HCT116 (cell line): ENCODE measurements around the gene PPP2R5C. TPM values are rescaled to one million over a fixed set of nuclear protein-coding genes. Genes with fewer than 3 reads are reported as not detected.

ENCODE experiments used
- ATAC-seq: fragments of 200-7000 bp; cut with Tn5 transposase; 2 replicates; pipeline ENCODE4 v1.9.1; 2020; ENCODE audit warnings: mild to moderate bottlenecking, moderate library complexity
- BruUV-seq: library from RNA; stranded (reverse); fragments of 400-500 nt; replicated peaks from 2 replicates; lab custom pipeline; 2021; lab: Mats Ljungman, UMichigan
- CTCF ChIA-PET: fragments of 300-600 bp; sonication (Branson Sonifier 250); formaldehyde crosslinking; loops from one replicate; lab custom pipeline; 2021; ENCODE audit warnings: antibody characterized with exemption; lab: Charles Lee
- POLR2A ChIA-PET: fragments of 300-600, 350-600 bp; sonication (Branson Sonifier 250); formaldehyde crosslinking; loops from one replicate; lab custom pipeline; 2021; ENCODE audit warnings: antibody characterized with exemption; lab: Charles Lee
- RAD21 ChIA-PET, 2 experiments: fragments of 300-600 bp; sonication (Branson Sonifier 250); formaldehyde crosslinking; loops; one replicate each; lab custom pipeline; 2023; ENCODE audit warnings: low total read pairs in 2 of 2; ENCODE audit not compliant: uncharacterized antibody in 2 of 2, unreplicated experiment in 2 of 2, low non-redundant PET in 1 of 2; lab: Charles Lee
- DNase-seq: peaks from one replicate; pipeline ENCODE4 v3.0.0-alpha.2; 2010; ENCODE audit warnings: low read depth, low spot score
- H2AFZ ChIP-seq: fragments of 200-600 bp; shearing (Covaris generic), sonication (generic); 2 replicates; pipeline ENCODE4 v1.6.1; 2017; ENCODE audit warnings: low read depth, mixed run types, mixed read lengths, antibody characterized with exemption, low read length; ENCODE audit not compliant: poor library complexity, severe bottlenecking
- H3K27ac ChIP-seq: 2 replicates; pipeline ENCODE4 v1.5.1; 2012; ENCODE audit warnings: low read depth, low read length
- H3K27me3 ChIP-seq: fragments of 200-600 bp; sonication (generic); 2 replicates; pipeline ENCODE4 v1.6.1; 2016; ENCODE audit warnings: mixed run types, low read length, mixed read lengths; ENCODE audit not compliant: insufficient read depth
- H3K36me3 ChIP-seq, 2 experiments: fragments of 200-500 bp in 1 of 2; fragments of 200-600 bp in 1 of 2; sonication (Bioruptor generic) in 1 of 2; sonication (generic) in 1 of 2; 2 replicates each; pipeline versions ENCODE4 v1.5.1 to v1.6.1; 2014 to 2016; ENCODE audit warnings: low read length in 2 of 2, inconsistent platforms in 1 of 2, mixed read lengths in 1 of 2, mixed run types in 1 of 2; ENCODE audit not compliant: insufficient read depth in 2 of 2, control insufficient read depth in 1 of 2
- H3K4me1 ChIP-seq, 2 experiments: fragments of 200-600 bp in 1 of 2; sonication (generic) in 1 of 2; 2 replicates each; pipeline versions ENCODE4 v1.5.1 to v1.6.1; 2012 to 2017; ENCODE audit warnings: low read length in 2 of 2, inconsistent platforms in 1 of 2, mild to moderate bottlenecking in 1 of 2, mixed read lengths in 1 of 2, mixed run types in 1 of 2, moderate library complexity in 1 of 2; ENCODE audit not compliant: insufficient read depth in 2 of 2, control insufficient read depth in 1 of 2
- H3K4me2 ChIP-seq: fragments of 200-600 bp; sonication (generic); 2 replicates; pipeline ENCODE4 v1.6.1; 2017; ENCODE audit warnings: mixed run types, low read length, mixed read lengths
- H3K4me3 ChIP-seq, 2 experiments: fragments of 200-600 bp in 1 of 2; sonication (generic) in 1 of 2; replicated peaks in 1 of 2; 2 replicates each; pipeline ENCODE4 v1.5.1; 2011 to 2016; ENCODE audit warnings: low read length in 2 of 2, control low read depth in 1 of 2, low read depth in 1 of 2, mild to moderate bottlenecking in 1 of 2, mixed read lengths in 1 of 2, mixed run types in 1 of 2
- H3K79me2 ChIP-seq: fragments of 200-600 bp; sonication (generic); 2 replicates; pipeline ENCODE4 v1.6.1; 2017; ENCODE audit warnings: mild to moderate bottlenecking, mixed run types, low read length, moderate library complexity, mixed read lengths; ENCODE audit not compliant: insufficient read depth
- H3K9ac ChIP-seq: fragments of 200-600 bp; sonication (generic); 2 replicates; pipeline ENCODE4 v1.6.1; 2016; ENCODE audit warnings: low read length, mixed read lengths
- H3K9me2 ChIP-seq: fragments of 200-600 bp; sonication (generic), shearing (Covaris generic); 2 replicates; pipeline ENCODE4 v1.6.1; 2017; ENCODE audit warnings: mixed run types, mild to moderate bottlenecking, moderate library complexity; ENCODE audit not compliant: insufficient read depth
- H3K9me3 ChIP-seq, 2 experiments: fragments of 200-500 bp in 1 of 2; fragments of 200-600 bp in 1 of 2; sonication (Bioruptor generic) in 1 of 2; sonication (generic) in 1 of 2; 2 replicates each; pipeline ENCODE4 v1.6.1; 2014 to 2017; ENCODE audit warnings: low read length in 2 of 2, mixed read lengths in 2 of 2, inconsistent platforms in 1 of 2, low read depth in 1 of 2, mild to moderate bottlenecking in 1 of 2, mixed run types in 1 of 2, moderate library complexity in 1 of 2; ENCODE audit not compliant: control insufficient read depth in 1 of 2, insufficient read depth in 1 of 2
- H4K20me1 ChIP-seq: fragments of 200-600 bp; sonication (generic), shearing (Covaris generic); 2 replicates; pipeline ENCODE4 v1.6.1; 2017; ENCODE audit warnings: mixed run types, mild to moderate bottlenecking, moderate library complexity; ENCODE audit not compliant: insufficient read depth
- ATF3 ChIP-seq: IDR thresholded peaks from 2 replicates; pipeline ENCODE4 v1.6.1; 2012
- CBX3 ChIP-seq: IDR thresholded peaks from 2 replicates; pipeline ENCODE4 v1.6.1; 2012; ENCODE audit warnings: low read depth
- CEBPB ChIP-seq: IDR thresholded peaks from 2 replicates; pipeline ENCODE4 v1.6.1; 2012; ENCODE audit warnings: low read depth
- EGR1 ChIP-seq: IDR thresholded peaks from 2 replicates; pipeline ENCODE4 v1.6.1; 2012; ENCODE audit warnings: low read depth
- ELF1 ChIP-seq: IDR thresholded peaks from 2 replicates; pipeline ENCODE4 v1.6.1; 2012; ENCODE audit warnings: low read depth, borderline replicate concordance
- EZH2 ChIP-seq: fragments of 200-600 bp; sonication (generic); IDR thresholded peaks from 2 replicates; pipeline ENCODE4 v1.6.1; 2017; ENCODE audit warnings: antibody characterized with exemption, mixed run types
- EZH2phosphoT487 ChIP-seq: fragments of 200-600 bp; IDR thresholded peaks from 2 replicates; pipeline ENCODE4 v1.6.1; 2018; ENCODE audit warnings: antibody characterized with exemption, borderline replicate concordance
- FOSL1 ChIP-seq: IDR thresholded peaks from 2 replicates; pipeline ENCODE4 v1.6.1; 2012; ENCODE audit warnings: low read depth
- POLR2A ChIP-seq: IDR thresholded peaks from 2 replicates; pipeline ENCODE4 v1.7.0; 2011; ENCODE audit warnings: borderline replicate concordance; ENCODE audit not compliant: insufficient read depth, insufficient read length; ENCODE audit errors: extremely low read depth
- POLR2AphosphoS5 ChIP-seq: IDR thresholded peaks from 2 replicates; pipeline ENCODE4 v1.6.1; 2011; ENCODE audit warnings: mild to moderate bottlenecking, low read depth, low read length, moderate library complexity
- RAD21 ChIP-seq: IDR thresholded peaks from 2 replicates; pipeline ENCODE4 v1.6.1; 2012; ENCODE audit warnings: low read depth, mild to moderate bottlenecking
- REST ChIP-seq: IDR thresholded peaks from 2 replicates; pipeline ENCODE4 v1.6.1; 2012; ENCODE audit warnings: low read depth
- SIN3A ChIP-seq: IDR thresholded peaks from 2 replicates; pipeline ENCODE4 v1.6.1; 2012; ENCODE audit warnings: low read depth
- SP1 ChIP-seq: IDR thresholded peaks from 2 replicates; pipeline ENCODE4 v1.6.1; 2012; ENCODE audit warnings: low read depth
- SRF ChIP-seq: IDR thresholded peaks from 2 replicates; pipeline ENCODE4 v1.6.1; 2012; ENCODE audit warnings: low read depth
- YY1 ChIP-seq: IDR thresholded peaks from 2 replicates; pipeline ENCODE4 v1.6.1; 2011; ENCODE audit warnings: low read length, low read depth, moderate library complexity, mild to moderate bottlenecking; ENCODE audit not compliant: insufficient replicate concordance; ENCODE audit errors: extremely low read depth
- ZFX ChIP-seq: fragments of 450-650 bp; IDR thresholded peaks from 2 replicates; pipeline ENCODE4 v1.6.1; 2017
- intact Hi-C: fragments of 100-400 bp; cut with micrococcal nuclease; formaldehyde crosslinking; loops from 2 replicates; pipeline ENCODE4 v1.10.0; 2022
- total RNA-seq: library from RNA; stranded (reverse); gene quantifications from one replicate; pipeline ENCODE4 v1.2.1, GENCODE V29; 2021; ENCODE audit not compliant: unreplicated experiment
- TF ChIP-seq, protein P1 (sequence below): IDR thresholded peaks from 2 replicates; pipeline ENCODE4 v1.6.1; 2012

The PPP2R5C gene
- total RNA-seq, 1 experiment from 2014 or later: 117 TPM

DNA sequence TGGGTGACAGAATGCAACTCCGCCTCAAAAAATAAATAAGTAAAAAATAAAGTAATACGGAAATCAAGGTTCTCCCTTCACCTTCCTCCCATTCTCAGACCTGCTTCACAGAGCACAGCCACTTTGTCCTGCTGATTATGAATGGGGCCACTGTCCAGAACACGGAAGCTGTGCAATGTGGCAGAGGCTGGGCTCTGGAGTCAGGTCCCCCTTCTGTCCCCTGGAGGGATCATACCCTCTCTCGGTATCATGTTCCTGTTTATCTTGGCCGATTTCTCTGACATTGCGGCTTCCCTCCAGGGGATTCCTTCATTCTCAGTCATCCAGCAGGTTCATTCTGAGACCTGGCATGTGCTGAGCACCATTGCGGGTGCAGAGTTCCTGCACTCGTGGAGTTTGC, 11.3 kb downstream of the PPP2R5C start:
- Histone ChIP-seq H3K9me3 (no peaks in the 10 kb centered on the region), H4K20me1 (no peaks in the 10 kb centered on the region), H3K9ac (no peak overlapping the region), H3K9me2 (no peaks in the 10 kb centered on the region), H3K36me3 (no peaks in the 10 kb centered on the region), H3K27me3 (no peaks in the 10 kb centered on the region), H3K4me1 (no peaks in the 10 kb centered on the region; a peak in 1 of 4 replicates), H3K27ac (no peak overlapping the region), H3K4me3 (no peak overlapping the region), H3K79me2 (no peaks in the 10 kb centered on the region), H2AFZ (no peak overlapping the region), H3K4me2 (no peak overlapping the region)
- ATAC-seq: no peak
- CTCF ChIA-PET: no interaction called here
- intact Hi-C loops: loop anchor here (5.0 kb wide), 1 partner anchor 190 kb away; the partner anchor contains the start of gene DYNC1H1
- POLR2A ChIA-PET: no interaction called here
- TF ChIP-seq FOSL1 (no peak), ELF1 (no peak), EZH2 (no peak), SRF (no peak), POLR2AphosphoS5 (no peak), ZFX (no peak), CEBPB (no peak), YY1 (no peak), RAD21 (no peak), EGR1 (no peak), POLR2A (no peak), EZH2phosphoT487 (no peak), ATF3 (no peak), CBX3 (no peak), SP1 (no peak), REST (no peak), SIN3A (no peak)
- TF ChIP-seq, protein P1, sequence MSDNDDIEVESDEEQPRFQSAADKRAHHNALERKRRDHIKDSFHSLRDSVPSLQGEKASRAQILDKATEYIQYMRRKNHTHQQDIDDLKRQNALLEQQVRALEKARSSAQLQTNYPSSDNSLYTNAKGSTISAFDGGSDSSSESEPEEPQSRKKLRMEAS: no peak
- no peak for DNase-seq
- RAD21 ChIA-PET: no interaction called here
- no TSS peak for BruUV-seq
